COLO668 (cell line): ENCODE measurements around the gene MMRN2.
A peak's percentile ranks its signal among the peaks of the same experiment; 100 is the strongest.
"Not testable (repeated sequence)": the region's sequence is repeated elsewhere in the genome, so short reads cannot be mapped to it uniquely, and the experiment has no call there.

Experiments used
- DNase-seq: peaks from one replicate; lab custom pipeline; 2025; ENCODE audit not compliant: unreplicated experiment; lab: John Stamatoyannopoulos, UW

MMRN2 gene

DNA sequence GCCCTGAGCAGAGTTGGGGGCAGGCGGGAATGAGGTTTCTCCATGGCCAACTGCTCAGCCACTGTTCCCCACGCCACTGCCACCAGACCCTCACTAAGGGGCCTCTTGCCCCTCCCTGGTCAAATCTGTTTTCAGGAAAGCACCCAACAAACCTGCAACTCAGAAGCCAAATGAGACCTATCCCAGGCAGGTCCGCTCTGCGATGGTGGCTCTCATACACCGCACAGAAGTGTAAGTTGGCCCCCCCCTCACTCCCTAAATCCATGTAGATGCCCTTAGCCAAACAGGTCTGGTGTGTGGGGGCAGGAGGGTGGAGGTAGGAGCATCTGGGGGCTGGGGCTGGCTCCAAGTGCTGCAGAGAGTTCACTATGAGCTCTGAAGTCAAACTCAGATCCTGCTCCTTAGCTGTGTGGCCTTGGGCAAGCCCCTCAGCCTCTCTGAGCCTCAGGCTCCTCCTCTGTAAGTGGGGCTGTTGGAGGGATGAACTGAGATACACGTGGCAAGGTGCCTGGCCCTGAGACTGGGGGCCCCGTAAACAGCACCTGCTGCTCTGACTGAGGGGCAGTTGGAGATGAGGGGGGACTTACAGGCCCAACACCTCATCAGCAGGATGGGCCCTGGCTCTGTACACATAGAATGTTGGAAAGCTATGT lies 1.1 kb downstream of the MMRN2 start:
- no peak for DNase-seq

DNA sequence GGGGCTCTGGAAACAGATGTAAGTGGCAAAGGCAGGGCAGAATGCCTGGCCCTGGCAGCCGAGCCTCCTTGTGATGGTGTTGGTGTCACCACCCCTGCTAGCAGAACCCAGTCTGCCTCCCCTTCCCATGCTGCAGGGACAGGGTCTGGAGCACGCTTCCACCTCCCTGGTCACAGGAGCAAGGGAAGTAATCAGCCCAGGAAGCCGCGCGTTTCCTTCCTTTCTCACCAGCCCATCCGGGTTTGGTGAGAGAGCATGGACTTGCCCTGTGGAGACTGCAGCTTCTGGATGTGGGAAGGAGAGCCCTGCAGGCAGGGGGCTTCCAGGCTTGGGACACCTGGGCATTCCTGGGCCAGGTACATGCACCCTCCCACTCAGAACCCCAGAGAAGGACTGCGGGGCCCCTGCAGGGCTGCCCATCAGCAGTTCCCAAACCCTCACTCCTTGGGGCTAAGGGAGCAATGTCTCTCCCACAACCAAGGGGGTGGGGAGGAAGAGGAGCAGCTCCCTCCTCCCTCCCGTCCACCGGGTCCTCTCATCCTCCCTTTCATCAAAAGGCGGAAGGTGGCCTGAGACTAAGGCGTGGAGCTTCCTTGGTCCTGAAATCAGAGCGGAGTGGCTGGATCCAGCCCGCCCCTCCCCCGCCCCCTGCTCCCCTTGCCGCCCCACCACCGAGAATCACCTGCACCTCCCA lies 1.8 kb downstream of the MMRN2 start:
- DNase-seq = no peak

GRCh38 chr10:86954681-86955500 lies 2.5 kb downstream of the MMRN2 start:
- DNase-seq = no peak

GRCh38 chr10:86953747-86954680 lies 3.4 kb downstream of the MMRN2 start:
- DNase-seq = no peak

DNA sequence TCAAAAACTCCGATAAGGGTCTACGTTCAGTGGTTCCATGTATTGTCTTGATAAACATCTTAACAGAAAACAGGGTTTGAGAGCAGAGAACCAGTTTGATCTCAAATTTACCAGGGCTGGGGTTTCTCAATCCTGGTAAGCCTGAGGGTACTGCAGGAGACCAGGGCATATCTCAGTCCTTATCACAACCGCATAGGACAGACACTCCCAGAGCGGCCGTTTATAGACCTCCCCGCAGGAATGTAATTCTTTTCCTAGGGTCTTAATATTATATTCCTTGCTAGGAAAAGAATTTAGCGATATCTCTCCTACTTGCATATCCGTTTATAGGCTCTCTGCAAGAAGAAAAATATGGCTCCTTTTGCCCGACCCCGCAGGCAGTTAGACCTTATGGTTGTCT lies 4.7 kb downstream of the MMRN2 start:
- not testable (repeated sequence) for DNase-seq

DNA sequence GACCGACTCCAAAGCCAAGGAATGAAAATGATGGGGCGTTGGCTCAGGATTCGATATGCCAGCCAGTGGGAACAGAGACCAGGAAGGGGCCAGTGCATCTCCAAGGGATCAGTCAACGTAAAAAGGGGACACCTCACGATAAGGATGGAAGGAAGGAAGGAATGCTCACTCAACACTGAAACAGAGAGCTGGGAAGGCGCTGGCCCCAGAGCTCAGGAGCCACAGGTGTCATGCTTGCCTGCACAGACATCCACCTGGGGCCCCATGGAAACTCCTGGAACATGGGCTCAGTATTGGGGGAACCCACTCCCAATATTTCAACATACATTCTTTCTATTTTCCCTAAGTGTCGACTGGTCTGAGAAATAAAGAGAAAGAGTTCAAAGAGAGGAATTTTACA lies 5.3 kb downstream of the MMRN2 start:
- no peak for DNase-seq

DNA sequence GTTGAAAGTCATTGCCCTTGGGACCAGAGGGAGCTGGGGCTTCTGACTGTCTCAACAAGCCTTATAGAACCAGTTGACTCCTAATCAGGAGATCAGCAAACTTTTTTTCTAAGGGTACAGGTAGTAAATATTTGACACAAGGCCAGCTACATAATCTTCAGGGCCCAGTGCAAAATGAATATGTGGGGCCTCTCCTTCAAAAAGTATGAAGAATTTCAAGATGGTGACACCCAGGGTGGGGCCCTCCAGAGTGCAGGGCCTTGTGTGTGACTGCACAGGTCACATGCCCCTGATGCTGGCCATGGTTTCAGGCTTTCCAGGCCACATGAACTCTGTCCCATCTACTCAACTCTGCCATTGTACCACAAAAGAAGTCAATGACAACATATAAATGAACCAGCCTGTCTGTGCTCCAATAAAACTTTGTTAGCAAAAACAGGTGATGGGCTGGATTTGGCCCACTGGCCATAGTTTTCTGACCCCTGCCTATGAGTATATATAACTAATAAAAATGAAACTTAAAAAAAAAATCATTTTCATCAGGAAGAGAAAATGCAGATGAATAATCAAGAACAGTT lies 6.1 kb downstream of the MMRN2 start:
- no peak for DNase-seq

DNA sequence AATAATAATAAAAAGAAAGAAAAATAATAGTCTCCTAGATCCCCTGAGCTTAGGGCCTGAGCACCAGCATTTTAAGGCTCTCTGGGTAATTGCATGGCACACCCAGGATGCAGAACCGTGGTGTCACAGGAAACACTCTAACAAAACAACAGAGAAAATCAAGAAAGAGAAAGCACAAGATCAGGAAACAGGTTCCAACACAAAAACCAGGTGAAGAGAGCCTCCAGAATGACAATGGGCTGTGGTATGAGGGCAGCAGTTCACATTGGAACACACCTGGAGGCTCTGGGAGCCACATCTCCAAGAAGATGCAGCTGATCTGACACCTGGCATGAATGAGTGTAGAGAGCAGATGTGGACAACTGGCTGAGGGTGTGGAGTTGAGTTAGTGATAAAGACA lies 7.1 kb downstream of the MMRN2 start:
- no peak for DNase-seq

DNA sequence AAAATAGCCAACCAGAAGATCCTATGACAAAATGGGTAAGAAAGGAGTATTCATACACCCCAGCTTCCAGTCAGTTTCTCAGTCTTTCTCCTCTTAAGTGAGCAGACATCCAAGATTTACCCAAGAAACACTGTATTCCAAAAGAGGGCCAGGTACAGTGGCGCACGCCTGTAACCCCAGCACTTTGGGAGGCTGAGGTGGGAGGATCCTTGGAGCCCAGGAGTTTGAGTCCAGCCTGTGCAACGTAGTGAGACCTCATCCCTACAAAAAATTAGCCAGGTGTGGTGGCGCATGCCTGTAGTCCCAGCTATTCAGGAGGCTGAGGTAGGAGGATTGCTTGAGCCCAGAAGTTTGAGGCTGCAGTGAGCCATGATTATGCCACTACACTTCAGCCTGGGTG lies 9.6 kb downstream of the MMRN2 start:
- not testable (repeated sequence) for DNase-seq

- DNase-seq = peak; percentile 79
These were observed 10.9 kb downstream of the MMRN2 start for GRCh38 chr10:86946213-86947155.

- no peak for DNase-seq
These were observed 11.8 kb downstream of the MMRN2 start for GRCh38 chr10:86945361-86946212.

DNA sequence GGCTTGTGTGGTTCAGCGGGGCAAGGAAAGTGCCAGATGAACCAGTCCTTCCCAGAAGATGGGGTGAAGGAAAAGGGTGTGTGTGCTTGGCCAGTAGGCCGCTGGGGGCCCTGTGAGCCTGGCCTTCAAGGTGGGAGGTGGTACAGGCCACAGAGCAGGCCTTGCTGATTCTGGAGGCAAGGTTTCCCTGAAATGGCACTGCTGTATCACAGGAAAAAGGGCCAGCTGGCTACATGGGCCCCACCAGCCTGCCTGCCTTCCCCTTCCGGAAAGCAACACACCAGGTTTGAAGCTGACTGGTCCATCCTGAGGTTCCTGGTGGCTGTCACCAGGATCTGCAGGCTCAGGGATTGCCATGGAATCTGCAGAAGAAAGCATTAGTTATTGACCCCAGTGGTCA lies 12.5 kb downstream of the MMRN2 start:
- DNase-seq = no peak

GRCh38 chr10:86944471-86944870 lies 12.9 kb downstream of the MMRN2 start:
- no peak for DNase-seq

GRCh38 chr10:86944031-86944419 lies 13.4 kb downstream of the MMRN2 start:
- no peak for DNase-seq

DNA sequence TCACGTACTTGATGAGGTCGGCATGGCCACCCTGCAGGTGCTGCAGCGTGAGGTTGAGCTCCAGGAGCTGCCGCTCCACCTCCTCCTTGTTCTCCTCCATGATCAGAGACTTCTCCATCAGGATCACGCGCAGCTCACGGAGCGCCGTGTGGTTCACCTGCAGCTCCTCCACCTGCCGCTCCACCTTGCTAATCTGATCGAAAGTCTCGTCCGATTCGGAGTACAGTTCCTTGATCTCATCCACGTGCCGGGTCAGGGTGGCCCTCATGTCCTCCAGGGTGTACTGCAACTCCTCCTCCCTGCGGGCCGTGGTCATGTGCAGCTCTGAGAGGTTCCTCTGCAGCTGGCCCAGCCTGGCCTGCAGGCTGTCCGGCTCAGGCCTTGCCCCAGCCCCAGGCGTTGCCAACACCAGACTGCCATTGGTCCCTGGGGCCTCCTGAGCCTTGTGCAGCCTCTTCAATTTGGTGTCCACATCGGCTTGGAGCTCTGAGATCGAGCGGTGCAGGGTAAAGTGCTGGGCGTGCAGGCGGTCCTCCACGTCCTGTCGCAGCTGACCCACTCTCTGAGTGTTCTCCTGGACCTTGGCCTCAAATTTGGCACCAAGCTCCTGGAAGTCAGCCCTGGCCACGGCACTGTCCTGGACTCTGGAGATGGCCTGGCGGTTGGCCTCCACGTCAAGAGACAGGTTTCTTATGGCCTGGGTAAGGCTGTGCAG lies 13.9 kb downstream of the MMRN2 start:
- DNase-seq = no peak

DNA sequence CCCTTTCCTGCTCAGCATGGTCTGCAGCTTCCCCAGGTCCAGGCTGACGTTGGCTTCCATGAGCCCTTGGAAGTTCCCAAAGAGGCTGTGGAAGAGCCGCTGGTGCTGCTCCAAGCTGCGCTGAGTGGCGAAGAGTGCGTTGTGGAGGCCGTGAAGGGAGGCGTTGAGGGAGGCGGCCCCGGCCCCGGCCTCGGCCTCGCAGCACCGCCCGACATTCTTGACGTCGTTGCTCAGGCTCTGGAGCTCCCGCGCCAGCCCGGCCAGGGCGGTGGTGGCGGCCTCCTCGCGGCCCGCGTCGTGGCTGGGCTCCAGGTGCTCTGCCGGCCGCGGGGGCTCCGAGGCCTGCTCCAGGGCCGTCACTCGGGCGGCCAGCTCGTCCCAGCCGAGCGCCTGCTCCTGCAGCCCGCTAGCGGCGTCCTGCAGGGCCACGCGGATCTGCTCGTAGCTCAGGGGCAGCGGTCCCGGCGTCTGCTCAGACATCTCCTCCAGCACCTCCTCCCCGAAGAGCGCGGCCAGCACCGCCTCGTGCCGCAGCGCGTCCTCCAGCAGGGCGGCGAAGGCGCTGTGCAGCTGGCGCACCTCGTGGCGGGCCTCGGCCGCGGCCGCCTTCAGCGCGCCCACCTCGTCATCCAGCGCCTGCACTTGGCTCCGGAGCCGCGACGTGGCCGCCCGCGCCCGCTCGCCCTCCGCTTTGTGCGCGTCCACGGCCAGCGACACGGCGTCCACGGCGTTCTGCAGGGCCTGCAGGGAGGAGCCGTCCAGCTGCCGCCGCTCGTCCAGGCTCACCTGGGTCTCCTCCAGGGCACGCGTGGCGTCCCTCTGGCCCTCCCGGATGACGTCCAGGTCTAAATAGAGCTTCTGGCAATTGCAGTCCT lies 14.7 kb downstream of the MMRN2 start:
- DNase-seq = no peak

- no peak for DNase-seq
These were observed 15.4 kb downstream of the MMRN2 start for GRCh38 chr10:86941991-86942421.
